ENCODE measurements around the gene TMEM132E.

GRCh38 chr17:34584805-34585416 lies 5.5 kb downstream of the TMEM132E start:
- TF ChIP-seq, protein P1, sequence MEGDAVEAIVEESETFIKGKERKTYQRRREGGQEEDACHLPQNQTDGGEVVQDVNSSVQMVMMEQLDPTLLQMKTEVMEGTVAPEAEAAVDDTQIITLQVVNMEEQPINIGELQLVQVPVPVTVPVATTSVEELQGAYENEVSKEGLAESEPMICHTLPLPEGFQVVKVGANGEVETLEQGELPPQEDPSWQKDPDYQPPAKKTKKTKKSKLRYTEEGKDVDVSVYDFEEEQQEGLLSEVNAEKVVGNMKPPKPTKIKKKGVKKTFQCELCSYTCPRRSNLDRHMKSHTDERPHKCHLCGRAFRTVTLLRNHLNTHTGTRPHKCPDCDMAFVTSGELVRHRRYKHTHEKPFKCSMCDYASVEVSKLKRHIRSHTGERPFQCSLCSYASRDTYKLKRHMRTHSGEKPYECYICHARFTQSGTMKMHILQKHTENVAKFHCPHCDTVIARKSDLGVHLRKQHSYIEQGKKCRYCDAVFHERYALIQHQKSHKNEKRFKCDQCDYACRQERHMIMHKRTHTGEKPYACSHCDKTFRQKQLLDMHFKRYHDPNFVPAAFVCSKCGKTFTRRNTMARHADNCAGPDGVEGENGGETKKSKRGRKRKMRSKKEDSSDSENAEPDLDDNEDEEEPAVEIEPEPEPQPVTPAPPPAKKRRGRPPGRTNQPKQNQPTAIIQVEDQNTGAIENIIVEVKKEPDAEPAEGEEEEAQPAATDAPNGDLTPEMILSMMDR (conservative IDR thresholded peaks at IDR 0.05 in 1 of 2, IDR thresholded peaks at IDR 0.05 in 1 of 2; ENCODE audit: extremely low read depth in 1 of 2, insufficient read depth in 1 of 2, low read depth in 1 of 2, low read length in 2 of 2): peak; percentile 6 to 45
- no peak for TF ChIP-seq EZH2 (IDR thresholded peaks at IDR 0.05; ENCODE audit: borderline replicate concordance, low read length)
